GM23338 (cell line): Measurements from ENCODE around the gene RANGRF.

Source experiments
- CREB1 ChIP-seq: fragments of 250-450 bp; sonication (Bioruptor Pico); IDR thresholded peaks from 2 replicates; pipeline ENCODE4 v1.5.0; 2020; ENCODE audit warnings: low read depth, mild to moderate bottlenecking, moderate library complexity
- EZH2 ChIP-seq: fragments of 200-600 bp; sonication (generic); IDR thresholded peaks from one replicate; pipeline ENCODE4 v1.8.0; 2017; ENCODE audit warnings: antibody characterized with exemption, mild to moderate bottlenecking, low read depth; ENCODE audit not compliant: unreplicated experiment
- EZH2phosphoT487 ChIP-seq: fragments of 200-600 bp; sonication (generic); IDR thresholded peaks from one replicate; pipeline ENCODE4 v1.8.1; 2018; ENCODE audit warnings: antibody characterized with exemption; ENCODE audit not compliant: unreplicated experiment
- JUNB ChIP-seq: IDR thresholded peaks from one replicate; pipeline ENCODE4 v1.6.1; 2016; ENCODE audit warnings: antibody characterized with exemption; ENCODE audit not compliant: unreplicated experiment
- NANOG ChIP-seq: IDR thresholded peaks from 2 replicates; pipeline ENCODE4 v1.6.1; 2016; ENCODE audit warnings: antibody characterized with exemption, borderline replicate concordance
- POLR2AphosphoS5 ChIP-seq: IDR thresholded peaks from 2 replicates; pipeline ENCODE4 v1.6.1; 2016; ENCODE audit warnings: antibody characterized with exemption, low read depth
- STAT1 ChIP-seq: IDR thresholded peaks from one replicate; pipeline ENCODE4 v1.6.1; 2016; ENCODE audit warnings: antibody characterized with exemption; ENCODE audit not compliant: unreplicated experiment
- ZNF114 ChIP-seq: fragments of 250-450 bp; sonication (Bioruptor Pico); IDR thresholded peaks from 2 replicates; pipeline ENCODE4 v1.5.0; 2020; ENCODE audit warnings: mild to moderate bottlenecking, moderate library complexity
- TF ChIP-seq, protein P1 (sequence below), 2 experiments: fragments of 200-600 bp in 1 of 2; sonication (generic) in 1 of 2; conservative IDR thresholded peaks; 2 replicates each; pipeline versions ENCODE4 v1.5.1 to v1.6.1; 2016 to 2017; ENCODE audit warnings: antibody characterized with exemption in 2 of 2, low read depth in 2 of 2, mild to moderate bottlenecking in 2 of 2, moderate library complexity in 1 of 2
- TF ChIP-seq, protein P2 (sequence below): IDR thresholded peaks from one replicate; pipeline ENCODE4 v1.6.1; 2018; ENCODE audit warnings: antibody characterized with exemption; ENCODE audit not compliant: unreplicated experiment

DNA sequence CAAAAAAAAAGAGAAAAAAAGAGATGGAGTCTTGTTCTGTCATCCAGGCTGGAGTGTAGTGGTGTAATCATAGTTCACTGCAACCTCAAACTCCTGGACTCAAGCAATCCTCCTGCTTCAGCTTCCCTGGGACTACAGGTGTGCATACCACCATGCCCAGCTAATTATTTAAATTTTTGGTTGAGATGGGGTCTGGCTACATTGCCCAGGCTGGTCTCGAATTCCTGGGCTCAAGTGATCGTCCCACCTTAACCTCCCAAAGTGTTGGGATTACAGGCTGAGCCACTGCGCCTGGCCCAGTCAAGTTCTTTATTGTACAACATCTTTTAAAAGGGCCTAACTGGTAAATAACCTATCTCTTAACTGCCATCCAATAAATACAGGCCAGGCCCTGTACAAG is 6.1 kb upstream of the RANGRF start:
- TF ChIP-seq ZNF114 (CRISPR knock-in tag) (no peak), EZH2 (no peak), CREB1 (CRISPR knock-in tag) (no peak), POLR2AphosphoS5 (no peak), NANOG (no peak), EZH2phosphoT487 (no peak), JUNB (no peak), STAT1 (no peak)
- TF ChIP-seq, protein P1, sequence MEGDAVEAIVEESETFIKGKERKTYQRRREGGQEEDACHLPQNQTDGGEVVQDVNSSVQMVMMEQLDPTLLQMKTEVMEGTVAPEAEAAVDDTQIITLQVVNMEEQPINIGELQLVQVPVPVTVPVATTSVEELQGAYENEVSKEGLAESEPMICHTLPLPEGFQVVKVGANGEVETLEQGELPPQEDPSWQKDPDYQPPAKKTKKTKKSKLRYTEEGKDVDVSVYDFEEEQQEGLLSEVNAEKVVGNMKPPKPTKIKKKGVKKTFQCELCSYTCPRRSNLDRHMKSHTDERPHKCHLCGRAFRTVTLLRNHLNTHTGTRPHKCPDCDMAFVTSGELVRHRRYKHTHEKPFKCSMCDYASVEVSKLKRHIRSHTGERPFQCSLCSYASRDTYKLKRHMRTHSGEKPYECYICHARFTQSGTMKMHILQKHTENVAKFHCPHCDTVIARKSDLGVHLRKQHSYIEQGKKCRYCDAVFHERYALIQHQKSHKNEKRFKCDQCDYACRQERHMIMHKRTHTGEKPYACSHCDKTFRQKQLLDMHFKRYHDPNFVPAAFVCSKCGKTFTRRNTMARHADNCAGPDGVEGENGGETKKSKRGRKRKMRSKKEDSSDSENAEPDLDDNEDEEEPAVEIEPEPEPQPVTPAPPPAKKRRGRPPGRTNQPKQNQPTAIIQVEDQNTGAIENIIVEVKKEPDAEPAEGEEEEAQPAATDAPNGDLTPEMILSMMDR (conservative IDR thresholded peaks at IDR 0.05; ENCODE audit: low read depth in 2 of 2): no peak
- TF ChIP-seq, protein P2, sequence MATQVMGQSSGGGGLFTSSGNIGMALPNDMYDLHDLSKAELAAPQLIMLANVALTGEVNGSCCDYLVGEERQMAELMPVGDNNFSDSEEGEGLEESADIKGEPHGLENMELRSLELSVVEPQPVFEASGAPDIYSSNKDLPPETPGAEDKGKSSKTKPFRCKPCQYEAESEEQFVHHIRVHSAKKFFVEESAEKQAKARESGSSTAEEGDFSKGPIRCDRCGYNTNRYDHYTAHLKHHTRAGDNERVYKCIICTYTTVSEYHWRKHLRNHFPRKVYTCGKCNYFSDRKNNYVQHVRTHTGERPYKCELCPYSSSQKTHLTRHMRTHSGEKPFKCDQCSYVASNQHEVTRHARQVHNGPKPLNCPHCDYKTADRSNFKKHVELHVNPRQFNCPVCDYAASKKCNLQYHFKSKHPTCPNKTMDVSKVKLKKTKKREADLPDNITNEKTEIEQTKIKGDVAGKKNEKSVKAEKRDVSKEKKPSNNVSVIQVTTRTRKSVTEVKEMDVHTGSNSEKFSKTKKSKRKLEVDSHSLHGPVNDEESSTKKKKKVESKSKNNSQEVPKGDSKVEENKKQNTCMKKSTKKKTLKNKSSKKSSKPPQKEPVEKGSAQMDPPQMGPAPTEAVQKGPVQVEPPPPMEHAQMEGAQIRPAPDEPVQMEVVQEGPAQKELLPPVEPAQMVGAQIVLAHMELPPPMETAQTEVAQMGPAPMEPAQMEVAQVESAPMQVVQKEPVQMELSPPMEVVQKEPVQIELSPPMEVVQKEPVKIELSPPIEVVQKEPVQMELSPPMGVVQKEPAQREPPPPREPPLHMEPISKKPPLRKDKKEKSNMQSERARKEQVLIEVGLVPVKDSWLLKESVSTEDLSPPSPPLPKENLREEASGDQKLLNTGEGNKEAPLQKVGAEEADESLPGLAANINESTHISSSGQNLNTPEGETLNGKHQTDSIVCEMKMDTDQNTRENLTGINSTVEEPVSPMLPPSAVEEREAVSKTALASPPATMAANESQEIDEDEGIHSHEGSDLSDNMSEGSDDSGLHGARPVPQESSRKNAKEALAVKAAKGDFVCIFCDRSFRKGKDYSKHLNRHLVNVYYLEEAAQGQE: no peak
